ENCODE results near the gene NXF1. TPM values are rescaled to one million over a fixed set of nuclear protein-coding genes. Genes with fewer than 3 reads are reported as not detected.

The NXF1 gene
- total and polyA plus RNA-seq, 4 donors, result 17.3 to 38.3 (median 32.7) TPM

DNA sequence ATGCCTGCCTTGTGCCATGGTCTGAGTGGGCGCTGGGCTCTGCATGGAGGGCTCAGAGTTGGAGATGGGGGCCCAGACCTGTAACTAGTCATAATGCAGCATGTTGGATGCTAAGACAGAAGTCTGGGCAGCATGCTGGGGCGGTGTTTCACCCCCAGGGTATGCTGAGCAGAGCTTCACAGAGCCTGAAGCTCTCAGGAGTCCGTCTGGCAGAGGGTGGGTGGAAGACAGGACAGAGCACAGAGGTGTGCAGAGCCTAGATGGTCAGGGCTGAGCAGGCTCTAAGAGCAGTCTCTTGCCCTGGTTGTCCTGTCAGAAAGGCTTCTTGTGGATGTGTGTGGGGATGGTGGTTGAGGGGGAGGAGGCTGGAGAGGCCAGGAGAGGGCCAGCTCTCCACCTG is 26.8 kb downstream of the NXF1 start:
- DNase-seq (ENCODE audit: low spot score), result no peak
- H3K9ac ChIP-seq (ENCODE audit: low read depth in 1 of 2, low read length in 2 of 2), result no peak overlapping the region
- no peaks in the 10 kb centered on the region for H3K27me3 ChIP-seq (ENCODE audit: control insufficient read depth in 4 of 4, insufficient read depth in 4 of 4, low read length in 3 of 4)
- H3K9me3 ChIP-seq (ENCODE audit: control insufficient read depth in 4 of 4, low read length in 3 of 4), result no peaks in the 10 kb centered on the region
- WGBS, result 95% methylated on average over 3 of the region's 3 CpGs
- no peak overlapping the region for H3K27ac ChIP-seq (ENCODE audit: low read depth in 1 of 2, low read length in 2 of 2)
- H3K36me3 ChIP-seq (ENCODE audit: control insufficient read depth in 4 of 4, insufficient read depth in 3 of 4, low read depth in 1 of 4, low read length in 3 of 4), result peaks cover 6 to 48% (median 20%) of the 10 kb centered on the region in 4 donors
- H3K4me3 ChIP-seq (ENCODE audit: low read depth in 1 of 3, low read length in 3 of 3), result no peak overlapping the region
- H3K4me1 ChIP-seq (ENCODE audit: control insufficient read depth in 4 of 4, insufficient read depth in 4 of 4, low read length in 3 of 4), result peaks cover 0 to 2% (median 0%) of the 10 kb centered on the region in 4 donors
- TF ChIP-seq, protein P1, sequence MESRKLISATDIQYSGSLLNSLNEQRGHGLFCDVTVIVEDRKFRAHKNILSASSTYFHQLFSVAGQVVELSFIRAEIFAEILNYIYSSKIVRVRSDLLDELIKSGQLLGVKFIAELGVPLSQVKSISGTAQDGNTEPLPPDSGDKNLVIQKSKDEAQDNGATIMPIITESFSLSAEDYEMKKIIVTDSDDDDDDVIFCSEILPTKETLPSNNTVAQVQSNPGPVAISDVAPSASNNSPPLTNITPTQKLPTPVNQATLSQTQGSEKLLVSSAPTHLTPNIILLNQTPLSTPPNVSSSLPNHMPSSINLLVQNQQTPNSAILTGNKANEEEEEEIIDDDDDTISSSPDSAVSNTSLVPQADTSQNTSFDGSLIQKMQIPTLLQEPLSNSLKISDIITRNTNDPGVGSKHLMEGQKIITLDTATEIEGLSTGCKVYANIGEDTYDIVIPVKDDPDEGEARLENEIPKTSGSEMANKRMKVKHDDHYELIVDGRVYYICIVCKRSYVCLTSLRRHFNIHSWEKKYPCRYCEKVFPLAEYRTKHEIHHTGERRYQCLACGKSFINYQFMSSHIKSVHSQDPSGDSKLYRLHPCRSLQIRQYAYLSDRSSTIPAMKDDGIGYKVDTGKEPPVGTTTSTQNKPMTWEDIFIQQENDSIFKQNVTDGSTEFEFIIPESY (IDR thresholded peaks at IDR 0.05), result no peak
- no peak for TF ChIP-seq NR2F2 (IDR thresholded peaks at IDR 0.05)
- TF ChIP-seq RAD21 (IDR thresholded peaks at IDR 0.05), result no peak
- TF ChIP-seq, protein P2, sequence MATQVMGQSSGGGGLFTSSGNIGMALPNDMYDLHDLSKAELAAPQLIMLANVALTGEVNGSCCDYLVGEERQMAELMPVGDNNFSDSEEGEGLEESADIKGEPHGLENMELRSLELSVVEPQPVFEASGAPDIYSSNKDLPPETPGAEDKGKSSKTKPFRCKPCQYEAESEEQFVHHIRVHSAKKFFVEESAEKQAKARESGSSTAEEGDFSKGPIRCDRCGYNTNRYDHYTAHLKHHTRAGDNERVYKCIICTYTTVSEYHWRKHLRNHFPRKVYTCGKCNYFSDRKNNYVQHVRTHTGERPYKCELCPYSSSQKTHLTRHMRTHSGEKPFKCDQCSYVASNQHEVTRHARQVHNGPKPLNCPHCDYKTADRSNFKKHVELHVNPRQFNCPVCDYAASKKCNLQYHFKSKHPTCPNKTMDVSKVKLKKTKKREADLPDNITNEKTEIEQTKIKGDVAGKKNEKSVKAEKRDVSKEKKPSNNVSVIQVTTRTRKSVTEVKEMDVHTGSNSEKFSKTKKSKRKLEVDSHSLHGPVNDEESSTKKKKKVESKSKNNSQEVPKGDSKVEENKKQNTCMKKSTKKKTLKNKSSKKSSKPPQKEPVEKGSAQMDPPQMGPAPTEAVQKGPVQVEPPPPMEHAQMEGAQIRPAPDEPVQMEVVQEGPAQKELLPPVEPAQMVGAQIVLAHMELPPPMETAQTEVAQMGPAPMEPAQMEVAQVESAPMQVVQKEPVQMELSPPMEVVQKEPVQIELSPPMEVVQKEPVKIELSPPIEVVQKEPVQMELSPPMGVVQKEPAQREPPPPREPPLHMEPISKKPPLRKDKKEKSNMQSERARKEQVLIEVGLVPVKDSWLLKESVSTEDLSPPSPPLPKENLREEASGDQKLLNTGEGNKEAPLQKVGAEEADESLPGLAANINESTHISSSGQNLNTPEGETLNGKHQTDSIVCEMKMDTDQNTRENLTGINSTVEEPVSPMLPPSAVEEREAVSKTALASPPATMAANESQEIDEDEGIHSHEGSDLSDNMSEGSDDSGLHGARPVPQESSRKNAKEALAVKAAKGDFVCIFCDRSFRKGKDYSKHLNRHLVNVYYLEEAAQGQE (IDR thresholded peaks at IDR 0.05), result no peak
- TF ChIP-seq, protein P3, sequence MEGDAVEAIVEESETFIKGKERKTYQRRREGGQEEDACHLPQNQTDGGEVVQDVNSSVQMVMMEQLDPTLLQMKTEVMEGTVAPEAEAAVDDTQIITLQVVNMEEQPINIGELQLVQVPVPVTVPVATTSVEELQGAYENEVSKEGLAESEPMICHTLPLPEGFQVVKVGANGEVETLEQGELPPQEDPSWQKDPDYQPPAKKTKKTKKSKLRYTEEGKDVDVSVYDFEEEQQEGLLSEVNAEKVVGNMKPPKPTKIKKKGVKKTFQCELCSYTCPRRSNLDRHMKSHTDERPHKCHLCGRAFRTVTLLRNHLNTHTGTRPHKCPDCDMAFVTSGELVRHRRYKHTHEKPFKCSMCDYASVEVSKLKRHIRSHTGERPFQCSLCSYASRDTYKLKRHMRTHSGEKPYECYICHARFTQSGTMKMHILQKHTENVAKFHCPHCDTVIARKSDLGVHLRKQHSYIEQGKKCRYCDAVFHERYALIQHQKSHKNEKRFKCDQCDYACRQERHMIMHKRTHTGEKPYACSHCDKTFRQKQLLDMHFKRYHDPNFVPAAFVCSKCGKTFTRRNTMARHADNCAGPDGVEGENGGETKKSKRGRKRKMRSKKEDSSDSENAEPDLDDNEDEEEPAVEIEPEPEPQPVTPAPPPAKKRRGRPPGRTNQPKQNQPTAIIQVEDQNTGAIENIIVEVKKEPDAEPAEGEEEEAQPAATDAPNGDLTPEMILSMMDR (IDR thresholded peaks at IDR 0.05; ENCODE audit: low read depth, low read length, missing input control), result no peak
- TF ChIP-seq, protein P4, sequence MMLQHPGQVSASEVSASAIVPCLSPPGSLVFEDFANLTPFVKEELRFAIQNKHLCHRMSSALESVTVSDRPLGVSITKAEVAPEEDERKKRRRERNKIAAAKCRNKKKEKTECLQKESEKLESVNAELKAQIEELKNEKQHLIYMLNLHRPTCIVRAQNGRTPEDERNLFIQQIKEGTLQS (IDR thresholded peaks at IDR 0.05), result no peak
- TF ChIP-seq TAF1 (conservative IDR thresholded peaks at IDR 0.05), result no peak
- TF ChIP-seq FOXA1 (IDR thresholded peaks at IDR 0.05), result no peak

DNA sequence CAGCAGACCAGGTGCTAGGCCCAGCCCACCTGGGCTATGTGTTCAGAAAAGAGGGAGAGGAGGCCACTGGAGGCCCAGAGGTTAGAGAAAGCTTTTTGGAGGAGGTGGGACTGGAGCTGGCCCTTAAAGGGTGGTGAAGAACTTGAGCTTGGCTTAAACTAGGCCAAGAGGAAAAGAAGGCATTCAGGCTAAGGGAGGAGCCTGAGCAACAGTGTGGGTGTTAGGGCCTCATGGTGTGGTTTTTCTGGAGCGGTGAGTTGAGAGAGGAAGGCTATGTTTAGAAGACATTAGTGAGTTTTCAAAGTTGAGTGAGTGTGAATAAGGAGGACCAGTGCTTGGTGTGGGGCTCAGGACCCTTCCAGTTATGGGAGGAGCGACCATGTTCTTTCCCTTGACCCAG is 27.9 kb downstream of the NXF1 start:
- Histone ChIP-seq H3K36me3 (ENCODE audit: control insufficient read depth in 4 of 4, insufficient read depth in 3 of 4, low read depth in 1 of 4, low read length in 3 of 4) (peaks cover 6 to 44% (median 15%) of the 10 kb centered on the region in 4 donors), H3K27me3 (ENCODE audit: control insufficient read depth in 4 of 4, insufficient read depth in 4 of 4, low read length in 3 of 4) (no peaks in the 10 kb centered on the region), H3K27ac (ENCODE audit: low read depth in 1 of 2, low read length in 2 of 2) (no peak overlapping the region), H3K9ac (ENCODE audit: low read depth in 1 of 2, low read length in 2 of 2) (no peak overlapping the region), H3K4me1 (ENCODE audit: control insufficient read depth in 4 of 4, insufficient read depth in 4 of 4, low read length in 3 of 4) (peaks cover 0 to 4% (median 0%) of the 10 kb centered on the region in 4 donors), H3K9me3 (ENCODE audit: control insufficient read depth in 4 of 4, low read length in 3 of 4) (no peaks in the 10 kb centered on the region), H3K4me3 (ENCODE audit: low read depth in 1 of 3, low read length in 3 of 3) (no peak overlapping the region)
- TF ChIP-seq HNF4G (IDR thresholded peaks at IDR 0.05) (no peak), GABPA (IDR thresholded peaks at IDR 0.05 in 1 of 2, conservative IDR thresholded peaks at IDR 0.05 in 1 of 2) (no peak), FOXA2 (IDR thresholded peaks at IDR 0.05) (no peak), FOXA1 (IDR thresholded peaks at IDR 0.05) (no peak), HNF4A (conservative IDR thresholded peaks at IDR 0.05) (no peak), RAD21 (IDR thresholded peaks at IDR 0.05) (no peak), NR2F2 (IDR thresholded peaks at IDR 0.05) (no peak)
- TF ChIP-seq, protein P2 (IDR thresholded peaks at IDR 0.05), result no peak
- TF ChIP-seq, protein P3 (IDR thresholded peaks at IDR 0.05; ENCODE audit: low read depth, low read length, missing input control), result no peak
- no peak for DNase-seq (ENCODE audit: low spot score)
- WGBS, result 90% methylated on average over 2 of the region's 2 CpGs

Data from liver (tissue), 9 donors.